Measurements from ENCODE around the gene RHNO1. TPM values are rescaled to one million over a fixed set of nuclear protein-coding genes. Genes with fewer than 3 reads are reported as not detected.

The RHNO1 gene
- total RNA-seq, 4 donors from 2014 or later: 1.2 to 26.3 (median 12.4) TPM

- intact Hi-C loops (cut with DNase I; ENCODE audit: low total_unique reads): no loop called here
- Histone ChIP-seq H3K36me3 (no peaks in the 10 kb centered on the region), H3K9me3 (no peaks in the 10 kb centered on the region), H3K27ac (no peak overlapping the region), H3K4me3 (no peak overlapping the region), H3K4me1 (no peaks in the 10 kb centered on the region), H3K27me3 (no peaks in the 10 kb centered on the region)
- TF ChIP-seq POLR2A (IDR thresholded peaks at IDR 0.05) (no peak), CTCF (IDR thresholded peaks at IDR 0.05) (no peak)
- no peak for DNase-seq
Observed at GRCh38 chr12:2930865-2931264, 53.8 kb downstream of the RHNO1 start.

GRCh38 chr12:2933586-2933985, 56.6 kb downstream of the RHNO1 start:
- Histone ChIP-seq H3K4me3 (no peak overlapping the region), H3K36me3 (no peaks in the 10 kb centered on the region), H3K9me3 (no peaks in the 10 kb centered on the region), H3K4me1 (no peaks in the 10 kb centered on the region), H3K27ac (no peak overlapping the region), H3K27me3 (no peaks in the 10 kb centered on the region)
- TF ChIP-seq POLR2A (IDR thresholded peaks at IDR 0.05): no peak
- TF ChIP-seq CTCF (IDR thresholded peaks at IDR 0.05): no peak
- DNase-seq: no peak
- intact Hi-C loops (cut with DNase I; ENCODE audit: low total_unique reads): no loop called here

- intact Hi-C loops (cut with DNase I; ENCODE audit: low total_unique reads): no loop called here
- Histone ChIP-seq H3K4me3 (no peak overlapping the region), H3K36me3 (no peaks in the 10 kb centered on the region), H3K9me3 (no peaks in the 10 kb centered on the region), H3K27ac (no peak overlapping the region), H3K27me3 (no peaks in the 10 kb centered on the region), H3K4me1 (no peaks in the 10 kb centered on the region)
- no peak for DNase-seq
- TF ChIP-seq POLR2A (IDR thresholded peaks at IDR 0.05) (no peak), CTCF (IDR thresholded peaks at IDR 0.05) (no peak)
Observed at GRCh38 chr12:2934371-2934770, 57.3 kb downstream of the RHNO1 start.

GRCh38 chr12:2936301-2936700, 59.3 kb downstream of the RHNO1 start:
- H3K9me3 ChIP-seq: no peaks in the 10 kb centered on the region
- H3K36me3 ChIP-seq: no peaks in the 10 kb centered on the region
- TF ChIP-seq POLR2A (IDR thresholded peaks at IDR 0.05) (no peak), CTCF (IDR thresholded peaks at IDR 0.05) (no peak)
- no peak for DNase-seq
- no peak overlapping the region for H3K27ac ChIP-seq
- intact Hi-C loops (cut with DNase I; ENCODE audit: low total_unique reads): no loop called here
- no peak overlapping the region for H3K4me3 ChIP-seq
- no peaks in the 10 kb centered on the region for H3K27me3 ChIP-seq
- H3K4me1 ChIP-seq: no peaks in the 10 kb centered on the region

DNA sequence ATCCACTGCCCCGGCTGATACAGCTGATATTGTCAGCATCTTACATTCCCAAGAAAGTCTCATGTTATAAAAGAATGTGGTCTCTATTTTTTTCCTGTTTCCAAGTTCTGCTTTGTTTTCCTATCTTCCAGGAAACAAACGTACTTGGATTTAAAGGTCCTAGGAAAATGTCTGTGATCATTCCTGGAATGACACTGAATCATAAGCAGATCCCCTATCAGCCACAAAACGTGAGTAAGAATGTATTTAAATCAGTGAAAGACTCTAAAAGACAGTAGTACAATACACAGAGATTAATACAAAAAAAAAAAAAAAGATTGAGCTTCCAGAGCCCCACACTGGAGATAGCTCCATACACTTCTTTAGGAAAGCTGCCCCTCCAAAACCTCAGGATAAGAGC, 60.5 kb downstream of the RHNO1 start:
- Histone ChIP-seq H3K9me3 (no peaks in the 10 kb centered on the region), H3K27ac (no peak overlapping the region), H3K36me3 (no peaks in the 10 kb centered on the region), H3K4me3 (no peak overlapping the region), H3K4me1 (no peaks in the 10 kb centered on the region), H3K27me3 (no peaks in the 10 kb centered on the region)
- intact Hi-C loops (cut with DNase I; ENCODE audit: low total_unique reads): no loop called here
- DNase-seq: no peak
- no peak for TF ChIP-seq POLR2A (IDR thresholded peaks at IDR 0.05)
- no peak for TF ChIP-seq CTCF (IDR thresholded peaks at IDR 0.05)

Other genes starting within 250 kb of the RHNO1 start
- 10 to 100 TPM in 3 of 4 donors, 1 to 10 TPM in 1; 8.5 to 59.0 (median 36.7) TPM for gene FKBP4, start 82.3 kb upstream of the RHNO1 start, total RNA-seq
- 10 to 100 TPM; 30.5 to 92.6 (median 35.0) TPM for gene ITFG2, start 64.6 kb upstream of the RHNO1 start, total RNA-seq
- 10 to 100 TPM in 1 of 4 donors, 1 to 10 TPM in 3; 2.4 to 10.5 (median 7.0) TPM for gene NRIP2, start 42.2 kb upstream of the RHNO1 start, total RNA-seq
- gene TEX52, start 20.2 kb upstream of the RHNO1 start, total RNA-seq: not detected
- gene FOXM1, start within 50 bp of the RHNO1 start, total RNA-seq: 1 to 10 TPM in 1 of 4 donors, not detected in 3; 9.6 TPM
- gene TULP3, start 13.7 kb downstream of the RHNO1 start, total RNA-seq: 10 to 100 TPM in 3 of 4 donors, 1 to 10 TPM in 1; 7.2 to 38.7 (median 29.4) TPM
- gene TEAD4, start 82.2 kb downstream of the RHNO1 start, total RNA-seq: 10 to 100 TPM in 2 of 4 donors, 1 to 10 TPM in 2; 1.3 to 33.8 (median 14.9) TPM
- gene TSPAN9, start 200.2 kb downstream of the RHNO1 start, total RNA-seq: 100 to 1,000 TPM in 1 of 4 donors, 10 to 100 TPM in 3; 47.9 to 106 (median 65.1) TPM